CMK (cell line): Measurements from ENCODE around the gene SLC38A7.
"Not testable (repeated sequence)": the region's sequence is repeated elsewhere in the genome, so short reads cannot be mapped to it uniquely, and the experiment has no call there.

Source experiments
- DNase-seq: peaks from one replicate; pipeline ENCODE4 v3.0.0-alpha.2; 2010; ENCODE audit warnings: low read depth

SLC38A7 gene

GRCh38 chr16:58684354-58685083, at the start of gene SLC38A7:
Gene SLC38A7 (minus strand): TSS chr16:58684770. CDS start chr16:58680126, 4,644 bp downstream.
- DNase-seq = peak; percentile 35

GRCh38 chr16:58733671-58734458, 49.3 kb upstream of the SLC38A7 start, which contains the start of gene GOT2:
Gene GOT2 (minus strand): TSS chr16:58734316. CDS start chr16:58734228, 88 bp downstream.
- peak; percentile 55 for DNase-seq

- no peak for DNase-seq
These were observed 48.7 kb upstream of the SLC38A7 start for GRCh38 chr16:58733248-58733670.

GRCh38 chr16:58732545-58733247, 48.1 kb upstream of the SLC38A7 start:
- DNase-seq = no peak

- no peak for DNase-seq
These were observed 46.3 kb upstream of the SLC38A7 start for GRCh38 chr16:58730724-58731370.

GRCh38 chr16:58727796-58728568, 43.4 kb upstream of the SLC38A7 start:
- no peak for DNase-seq

GRCh38 chr16:58727028-58727781, 42.6 kb upstream of the SLC38A7 start:
- no peak for DNase-seq

GRCh38 chr16:58723109-58723508, 38.5 kb upstream of the SLC38A7 start:
- no peak for DNase-seq

- DNase-seq = no peak
These were observed 33.4 kb upstream of the SLC38A7 start for GRCh38 chr16:58717994-58718393.

GRCh38 chr16:58716468-58716867, 31.9 kb upstream of the SLC38A7 start:
- no peak for DNase-seq

GRCh38 chr16:58713742-58714141, 29.2 kb upstream of the SLC38A7 start:
- DNase-seq = no peak

GRCh38 chr16:58709333-58709732, 24.8 kb upstream of the SLC38A7 start:
- DNase-seq = no peak

GRCh38 chr16:58699151-58699550, 14.6 kb upstream of the SLC38A7 start:
- DNase-seq = no peak

GRCh38 chr16:58695368-58695767, 10.8 kb upstream of the SLC38A7 start:
- no peak for DNase-seq

- DNase-seq = no peak
These were observed 7.9 kb upstream of the SLC38A7 start for GRCh38 chr16:58692450-58692849.

GRCh38 chr16:58686985-58687706, 2.6 kb upstream of the SLC38A7 start:
- not testable (repeated sequence) for DNase-seq

GRCh38 chr16:58685084-58685449, 497 bp upstream of the SLC38A7 start:
- DNase-seq = no peak

GRCh38 chr16:58684001-58684353, 593 bp downstream of the SLC38A7 start:
- no peak for DNase-seq

- no peak for DNase-seq
These were observed 4.8 kb downstream of the SLC38A7 start for GRCh38 chr16:58679763-58680162.

GRCh38 chr16:58678716-58679115, 5.9 kb downstream of the SLC38A7 start:
- DNase-seq = no peak
